IPS-11a (cell line): ENCODE data around the gene OXNAD1.
A peak's percentile ranks its signal among the peaks of the same experiment; 100 is the strongest.

ENCODE experiments used
- H3K4me3 ChIP-seq: one replicate; pipeline ENCODE4 v1.5.1; 2013; ENCODE audit warnings: low read depth, low read length, control low read depth

The OXNAD1 gene, protein sequence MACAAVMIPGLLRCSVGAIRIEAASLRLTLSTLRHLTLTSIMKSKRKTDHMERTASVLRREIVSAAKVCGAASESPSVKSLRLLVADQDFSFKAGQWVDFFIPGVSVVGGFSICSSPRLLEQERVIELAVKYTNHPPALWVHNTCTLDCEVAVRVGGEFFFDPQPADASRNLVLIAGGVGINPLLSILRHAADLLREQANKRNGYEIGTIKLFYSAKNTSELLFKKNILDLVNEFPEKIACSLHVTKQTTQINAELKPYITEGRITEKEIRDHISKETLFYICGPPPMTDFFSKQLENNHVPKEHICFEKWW

GRCh38 chr3:16264708-16265454 lies at the start of gene OXNAD1, which contains the start of gene DPH3:
Gene OXNAD1, plus strand, starts transcription at chr3:16265212. Its CDS starts 5,741 bp downstream, at chr3:16270953.
Gene DPH3, minus strand, starts transcription at chr3:16264943. Its CDS starts 67 bp downstream, at chr3:16264876.
- peak within 1 kb of the TSS; percentile 99 for H3K4me3 ChIP-seq

GRCh38 chr3:16216373-16216935 lies 48.6 kb upstream of the OXNAD1 start:
- no peak overlapping the region for H3K4me3 ChIP-seq

- no peak overlapping the region for H3K4me3 ChIP-seq
Measured at GRCh38 chr3:16219777-16220176, 45.2 kb upstream of the OXNAD1 start.

GRCh38 chr3:16221990-16222389 lies 43.0 kb upstream of the OXNAD1 start:
- no peak overlapping the region for H3K4me3 ChIP-seq

GRCh38 chr3:16222547-16222946 lies 42.5 kb upstream of the OXNAD1 start:
- no peak overlapping the region for H3K4me3 ChIP-seq

DNA sequence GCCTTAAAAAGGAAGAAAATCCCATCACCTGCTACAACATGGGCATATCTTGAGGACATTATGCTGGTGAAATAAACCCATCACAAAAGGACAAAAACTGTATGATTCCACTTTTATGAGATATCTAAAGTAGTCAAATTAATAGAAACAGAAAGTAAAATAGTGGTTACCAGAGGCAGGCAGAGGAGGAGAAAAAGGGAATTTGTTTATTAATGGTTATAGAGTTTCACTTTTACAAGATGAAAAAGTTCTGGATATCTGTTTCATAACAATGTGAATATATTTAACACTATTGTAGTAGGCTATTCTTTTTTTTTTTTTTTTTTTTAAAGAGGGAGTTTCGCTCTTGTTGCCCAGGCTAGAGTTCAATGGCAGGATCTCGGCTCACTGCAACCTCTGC lies 40.7 kb upstream of the OXNAD1 start:
- no peak overlapping the region for H3K4me3 ChIP-seq

DNA sequence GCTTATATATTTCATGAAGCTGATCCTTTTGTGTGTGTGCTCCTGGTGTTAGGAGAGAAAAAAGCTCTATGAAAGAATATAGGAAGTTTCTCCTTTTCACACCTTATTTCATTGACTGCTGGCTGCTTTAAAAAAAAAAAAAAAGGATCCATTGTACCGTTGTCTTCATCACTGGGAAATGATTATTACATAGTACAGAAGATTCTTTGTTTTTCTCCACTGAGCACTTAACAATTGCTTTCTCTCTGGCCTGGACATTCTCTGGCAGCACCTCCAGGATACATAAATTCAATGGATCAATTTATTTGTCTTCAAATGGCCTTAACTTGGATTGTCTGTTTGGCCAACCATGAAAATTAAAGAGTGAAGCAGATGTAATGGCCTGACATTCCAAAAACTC lies 37.4 kb upstream of the OXNAD1 start:
- H3K4me3 ChIP-seq: no peak overlapping the region

- H3K4me3 ChIP-seq: no peak overlapping the region
Measured at GRCh38 chr3:16229681-16230080, 35.3 kb upstream of the OXNAD1 start.

- no peak overlapping the region for H3K4me3 ChIP-seq
Measured at GRCh38 chr3:16231983-16232382, 33.0 kb upstream of the OXNAD1 start.

- H3K4me3 ChIP-seq: no peak overlapping the region
Measured at GRCh38 chr3:16233806-16234205, 31.2 kb upstream of the OXNAD1 start.

DNA sequence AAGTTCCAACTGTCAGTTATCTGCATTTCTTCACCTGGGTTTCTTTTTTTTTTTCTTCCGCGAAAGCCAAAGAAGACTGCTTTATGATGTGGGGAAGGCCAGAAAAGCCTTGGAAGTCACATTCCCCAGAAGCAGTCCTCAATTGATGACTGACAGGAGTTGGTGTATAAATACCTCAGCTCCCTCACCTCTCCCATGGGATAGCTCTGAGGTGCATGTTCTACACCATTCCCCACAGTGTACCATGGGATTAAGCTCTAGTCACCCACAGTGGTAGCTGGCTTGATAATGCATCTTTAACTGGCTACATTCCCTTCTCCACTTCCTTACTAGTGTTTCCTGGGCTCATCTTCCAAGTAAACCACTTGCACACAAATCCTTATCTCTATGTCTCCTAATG lies 30.7 kb upstream of the OXNAD1 start:
- no peak overlapping the region for H3K4me3 ChIP-seq

- no peak overlapping the region for H3K4me3 ChIP-seq
Measured at GRCh38 chr3:16236030-16236639, 28.9 kb upstream of the OXNAD1 start.

DNA sequence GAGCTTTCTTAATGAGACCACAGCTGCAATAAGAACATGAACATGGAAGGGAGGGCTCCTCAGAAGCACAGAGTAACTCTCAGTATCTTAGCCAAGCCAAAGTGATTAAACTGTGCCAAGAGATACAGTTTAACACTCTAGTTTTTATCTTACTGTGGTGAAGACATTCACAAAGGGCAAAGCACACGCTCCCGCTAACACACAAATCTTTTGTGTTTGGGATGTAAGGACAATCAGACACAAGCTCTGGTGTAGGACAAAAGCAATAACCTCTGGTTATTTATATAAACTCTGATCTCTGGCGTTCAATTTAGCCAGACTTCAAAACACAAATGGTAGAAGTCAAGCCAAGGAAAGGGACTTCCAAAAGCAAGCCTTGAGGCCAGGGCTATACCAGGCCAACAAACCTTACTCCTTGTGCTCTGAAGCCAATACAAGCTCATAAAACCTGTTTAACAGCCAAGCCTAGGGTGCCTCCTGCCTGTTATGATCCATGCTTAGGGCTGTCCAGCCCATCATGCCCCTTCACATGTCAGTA lies 28.1 kb upstream of the OXNAD1 start:
- H3K4me3 ChIP-seq: no peak overlapping the region

DNA sequence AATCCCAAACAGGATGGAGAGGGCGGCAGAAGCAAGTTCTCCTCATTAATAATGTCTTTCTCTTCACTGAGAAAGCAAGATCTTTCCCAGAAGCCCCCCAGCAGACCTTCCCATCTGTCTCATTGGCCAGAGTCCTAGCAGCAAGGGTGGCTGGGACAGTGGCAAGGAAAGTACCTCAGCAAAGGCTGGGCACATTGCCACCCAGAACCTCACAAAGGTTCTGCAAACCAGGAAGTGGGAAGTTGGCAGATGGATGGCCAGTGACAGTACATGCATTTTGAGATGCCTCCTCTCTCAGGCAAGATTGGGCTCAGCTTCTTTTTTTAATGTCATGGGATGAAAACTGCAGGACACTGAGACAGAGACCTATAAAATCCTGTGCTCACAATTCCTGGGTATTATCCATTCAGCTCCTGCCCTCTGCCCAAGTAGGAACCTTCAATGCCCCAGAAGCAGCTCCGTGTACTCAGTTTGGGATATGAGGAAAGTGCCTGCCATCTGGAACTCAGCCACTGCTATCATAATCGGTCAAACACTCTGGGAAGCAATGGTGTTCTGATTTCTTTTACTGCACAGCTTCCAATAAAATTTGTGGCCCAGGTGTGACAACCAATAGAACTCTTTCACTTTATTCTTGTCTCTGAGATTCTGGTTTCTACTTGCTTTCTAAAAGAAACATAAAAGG lies 25.8 kb upstream of the OXNAD1 start:
- no peak overlapping the region for H3K4me3 ChIP-seq

GRCh38 chr3:16239780-16240179 lies 25.2 kb upstream of the OXNAD1 start:
- no peak overlapping the region for H3K4me3 ChIP-seq

- no peak overlapping the region for H3K4me3 ChIP-seq
Measured at GRCh38 chr3:16240229-16241023, 24.6 kb upstream of the OXNAD1 start.

DNA sequence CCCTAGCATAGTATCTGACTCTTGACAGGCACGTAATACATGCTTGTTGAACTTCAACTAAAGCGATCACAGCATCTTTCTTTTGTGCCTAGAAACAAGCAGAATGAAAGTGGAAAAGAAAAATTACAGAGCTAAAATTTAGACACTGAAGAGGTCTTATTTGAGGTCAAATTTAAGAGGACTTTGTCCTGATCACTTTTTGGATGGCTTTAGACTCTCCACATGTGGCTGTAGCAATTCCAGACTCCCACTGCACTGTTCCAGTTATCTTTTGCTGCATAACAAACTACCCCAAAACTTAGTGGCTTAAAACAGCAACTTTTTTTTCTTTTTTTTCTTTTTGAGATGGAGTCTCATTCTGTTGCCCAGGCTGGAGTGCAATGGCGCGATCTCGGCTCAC lies 23.8 kb upstream of the OXNAD1 start:
- H3K4me3 ChIP-seq: no peak overlapping the region

DNA sequence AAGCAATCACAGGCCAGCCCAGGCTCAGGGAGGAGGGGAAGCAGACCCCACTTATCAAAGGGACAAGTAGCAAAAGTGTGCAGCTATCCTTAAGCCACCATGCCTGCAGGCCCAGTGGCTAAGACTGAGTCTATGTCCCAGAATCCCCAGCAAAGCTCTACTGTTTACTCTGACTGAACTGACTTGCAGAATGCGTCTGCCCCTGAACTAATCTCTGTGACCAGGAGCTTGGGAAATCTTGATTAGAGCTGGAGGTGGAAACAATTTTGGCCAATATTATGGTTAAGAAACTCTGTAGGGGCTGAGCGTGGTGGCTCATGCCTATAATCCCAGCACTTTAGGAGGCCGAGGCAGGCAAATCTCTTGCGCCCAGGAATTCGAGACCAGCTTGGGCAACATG lies 22.8 kb upstream of the OXNAD1 start:
- H3K4me3 ChIP-seq: no peak overlapping the region

DNA sequence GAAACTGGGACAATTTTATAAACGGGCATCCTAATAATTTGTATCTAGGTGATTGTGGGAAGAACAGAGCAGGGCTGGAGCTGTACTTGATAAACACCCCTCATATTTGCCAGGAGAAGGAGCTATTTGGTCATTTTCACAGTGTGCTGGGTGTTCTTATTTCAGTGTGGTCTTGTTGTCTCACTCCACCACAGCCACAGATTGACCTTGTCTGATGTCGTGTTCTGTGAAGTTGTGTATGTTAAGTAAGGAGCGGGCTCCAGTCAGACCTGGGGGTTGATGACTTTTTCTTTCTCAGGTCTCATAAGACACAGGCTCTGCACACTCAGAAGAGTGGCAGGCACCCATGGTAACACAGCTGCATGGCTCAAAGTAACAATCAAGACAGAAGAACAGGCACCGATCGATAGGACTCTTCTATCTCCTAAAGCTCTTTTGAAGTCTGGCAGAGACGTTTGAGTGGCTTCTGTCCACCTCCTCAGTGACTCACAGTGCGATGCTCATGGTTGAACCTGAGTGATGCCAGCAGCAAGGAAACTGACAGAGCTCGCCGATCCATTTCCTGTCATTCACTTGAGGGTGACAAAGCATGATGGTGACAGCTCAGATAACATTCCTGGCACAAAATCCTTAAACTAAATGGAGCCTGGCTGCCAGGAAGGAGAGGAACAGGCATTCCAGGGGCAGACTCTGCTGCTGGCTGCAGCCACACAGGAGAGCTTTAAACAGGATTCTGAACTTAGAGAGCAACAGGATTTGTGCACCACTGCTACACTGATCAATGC lies 21.1 kb upstream of the OXNAD1 start:
- no peak overlapping the region for H3K4me3 ChIP-seq
